ENCODE data around the gene SGMS1. TPM values are rescaled to one million over a fixed set of nuclear protein-coding genes. Genes with fewer than 3 reads are reported as not detected.

Gene SGMS1
- total and polyA plus RNA-seq, 2 donors from 2014 or later, result 13.6 to 100 TPM

- intact Hi-C loops (cut with DNase I), result no loop called here
Measured at GRCh38 chr10:50557130-50557682, 66.5 kb downstream of the SGMS1 start.

DNA sequence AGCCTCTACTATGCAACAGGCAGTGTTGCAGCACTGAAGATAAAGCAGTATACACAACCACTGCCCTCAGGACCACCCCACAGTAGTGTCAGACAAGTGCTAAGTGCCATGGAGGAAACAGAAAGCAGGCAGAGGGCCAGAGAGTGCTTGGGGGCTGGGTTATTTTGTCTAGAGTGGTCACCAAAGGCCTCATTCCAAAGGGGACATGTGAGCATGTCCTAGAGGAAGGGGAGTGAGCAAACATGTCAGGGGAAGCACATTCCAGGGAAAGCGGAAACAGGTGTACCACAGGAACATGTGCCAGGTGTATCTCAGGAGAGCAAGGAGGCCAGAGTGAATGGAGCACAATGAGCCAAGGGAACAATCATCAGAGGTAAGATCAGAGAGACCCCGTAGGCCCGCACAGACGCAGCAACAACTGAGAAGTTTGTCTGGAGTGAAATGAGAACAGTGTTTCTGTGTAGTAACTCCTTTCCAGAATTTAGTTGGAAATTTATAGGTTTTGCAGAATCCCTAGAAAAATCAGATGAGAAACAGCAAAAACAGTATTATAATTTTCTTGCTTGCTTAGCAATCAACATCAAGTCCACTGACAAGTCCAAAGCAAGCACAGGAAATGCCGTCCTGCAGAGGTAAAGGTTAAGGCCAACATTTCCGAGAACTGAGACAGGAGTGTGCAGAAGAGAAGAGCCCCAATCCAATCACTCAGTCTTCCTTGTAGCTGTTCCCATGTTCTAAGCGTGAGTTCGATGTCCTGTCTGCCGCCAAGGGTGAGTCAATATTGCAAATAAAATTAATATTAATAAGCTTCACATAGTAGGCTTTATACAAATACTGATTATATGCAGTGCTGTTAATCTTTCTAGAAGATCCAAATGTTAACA lies 67.3 kb downstream of the SGMS1 start:
- intact Hi-C loops (cut with DNase I), result no loop called here
- Histone ChIP-seq H3K9ac (ENCODE audit: low read length in 3 of 3) (no peak overlapping the region), H3K9me3 (ENCODE audit: control insufficient read depth in 2 of 3, insufficient read depth in 1 of 3, low read length in 3 of 3) (no peaks in the 10 kb centered on the region), H3K36me3 (ENCODE audit: control insufficient read depth in 2 of 3, insufficient read depth in 3 of 3, low read length in 3 of 3) (no peaks in the 10 kb centered on the region), H3K4me3 (ENCODE audit: low read length in 3 of 3) (no peak overlapping the region), H3K27ac (ENCODE audit: low read depth in 2 of 2, low read length in 2 of 2) (peak overlapping the region in 1 of 2 donors; percentile 10), H3K27me3 (ENCODE audit: control insufficient read depth, insufficient read depth, low read length) (no peaks in the 10 kb centered on the region), H3K4me1 (ENCODE audit: control insufficient read depth in 2 of 3, insufficient read depth in 2 of 3, low read depth in 1 of 3, low read length in 3 of 3) (peaks cover 0 to 46% (median 25%) of the 10 kb centered on the region in 3 donors)
- DNase-seq (no peak), FAIRE-seq (no peak)
- TF ChIP-seq, protein P1, sequence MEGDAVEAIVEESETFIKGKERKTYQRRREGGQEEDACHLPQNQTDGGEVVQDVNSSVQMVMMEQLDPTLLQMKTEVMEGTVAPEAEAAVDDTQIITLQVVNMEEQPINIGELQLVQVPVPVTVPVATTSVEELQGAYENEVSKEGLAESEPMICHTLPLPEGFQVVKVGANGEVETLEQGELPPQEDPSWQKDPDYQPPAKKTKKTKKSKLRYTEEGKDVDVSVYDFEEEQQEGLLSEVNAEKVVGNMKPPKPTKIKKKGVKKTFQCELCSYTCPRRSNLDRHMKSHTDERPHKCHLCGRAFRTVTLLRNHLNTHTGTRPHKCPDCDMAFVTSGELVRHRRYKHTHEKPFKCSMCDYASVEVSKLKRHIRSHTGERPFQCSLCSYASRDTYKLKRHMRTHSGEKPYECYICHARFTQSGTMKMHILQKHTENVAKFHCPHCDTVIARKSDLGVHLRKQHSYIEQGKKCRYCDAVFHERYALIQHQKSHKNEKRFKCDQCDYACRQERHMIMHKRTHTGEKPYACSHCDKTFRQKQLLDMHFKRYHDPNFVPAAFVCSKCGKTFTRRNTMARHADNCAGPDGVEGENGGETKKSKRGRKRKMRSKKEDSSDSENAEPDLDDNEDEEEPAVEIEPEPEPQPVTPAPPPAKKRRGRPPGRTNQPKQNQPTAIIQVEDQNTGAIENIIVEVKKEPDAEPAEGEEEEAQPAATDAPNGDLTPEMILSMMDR (IDR thresholded peaks at IDR 0.05; ENCODE audit: borderline replicate concordance, extremely low read depth, insufficient read depth), result no peak

More at GRCh38 chr10:50557130-50557682, 66.5 kb downstream of the SGMS1 start:
- DNase-seq, result no peak
- TF ChIP-seq, protein P1 (IDR thresholded peaks at IDR 0.05; ENCODE audit: borderline replicate concordance, extremely low read depth, insufficient read depth), result no peak
- no peaks in the 10 kb centered on the region for H3K36me3 ChIP-seq (ENCODE audit: control insufficient read depth in 2 of 3, insufficient read depth in 3 of 3, low read length in 3 of 3)
- no peak overlapping the region for H3K4me3 ChIP-seq (ENCODE audit: low read length in 3 of 3)
- H3K27me3 ChIP-seq (ENCODE audit: control insufficient read depth, insufficient read depth, low read length), result no peaks in the 10 kb centered on the region
- no peak overlapping the region for H3K9ac ChIP-seq (ENCODE audit: low read length in 3 of 3)
- H3K4me1 ChIP-seq (ENCODE audit: control insufficient read depth in 2 of 3, insufficient read depth in 2 of 3, low read depth in 1 of 3, low read length in 3 of 3), result peaks cover 0 to 54% (median 28%) of the 10 kb centered on the region in 3 donors
- FAIRE-seq, result peak; percentile 3
- no peaks in the 10 kb centered on the region for H3K9me3 ChIP-seq (ENCODE audit: control insufficient read depth in 2 of 3, insufficient read depth in 1 of 3, low read length in 3 of 3)
- no peak overlapping the region for H3K27ac ChIP-seq (ENCODE audit: low read depth in 2 of 2, low read length in 2 of 2)

- peak in 1 of 5 donors; percentile 31 for DNase-seq
- Histone ChIP-seq H3K9me3 (ENCODE audit: control insufficient read depth in 2 of 3, insufficient read depth in 1 of 3, low read length in 3 of 3) (no peaks in the 10 kb centered on the region), H3K4me1 (ENCODE audit: control insufficient read depth in 2 of 3, insufficient read depth in 2 of 3, low read depth in 1 of 3, low read length in 3 of 3) (peaks cover 0 to 39% (median 23%) of the 10 kb centered on the region in 3 donors), H3K4me3 (ENCODE audit: low read length in 3 of 3) (no peak overlapping the region), H3K9ac (ENCODE audit: low read length in 3 of 3) (no peak overlapping the region), H3K27me3 (ENCODE audit: control insufficient read depth, insufficient read depth, low read length) (no peaks in the 10 kb centered on the region), H3K36me3 (ENCODE audit: control insufficient read depth in 2 of 3, insufficient read depth in 3 of 3, low read length in 3 of 3) (no peaks in the 10 kb centered on the region), H3K27ac (ENCODE audit: low read depth in 2 of 2, low read length in 2 of 2) (peak overlapping the region in 1 of 2 donors; percentile 14)
- intact Hi-C loops (cut with DNase I), result no loop called here
- TF ChIP-seq, protein P1 (IDR thresholded peaks at IDR 0.05; ENCODE audit: borderline replicate concordance, extremely low read depth, insufficient read depth), result no peak
- no peak for FAIRE-seq
Measured at GRCh38 chr10:50554995-50555568, 68.7 kb downstream of the SGMS1 start.
